HG03432 (cell line): ENCODE measurements around the gene MFN2.
A peak's percentile ranks its signal among the peaks of the same experiment; 100 is the strongest.

ENCODE experiments used
- ATAC-seq: cut with Tn5 transposase; IDR thresholded peaks from one replicate; pipeline ENCODE4 v1.9.1; 2021; ENCODE audit warnings: mild to moderate bottlenecking, moderate library complexity; ENCODE audit not compliant: unreplicated experiment

Gene MFN2

DNA sequence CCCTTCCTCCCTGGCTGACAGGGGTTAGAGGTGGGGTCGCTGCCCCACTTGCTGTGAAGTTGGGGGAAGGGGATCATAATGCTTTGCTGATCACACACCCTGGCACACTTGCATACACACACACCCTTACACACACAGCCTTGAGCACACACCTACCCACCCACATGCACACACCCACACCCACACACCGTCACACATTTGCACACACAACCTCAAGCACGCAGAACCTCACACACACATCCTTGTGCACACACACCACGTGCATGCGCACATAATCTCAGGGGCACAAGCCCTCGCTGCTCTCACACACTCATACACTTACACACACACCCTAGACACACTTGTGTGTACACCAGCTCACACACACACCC lies 66.5 kb downstream of the MFN2 start:
- ATAC-seq: no peak

GRCh38 chr1:12047120-12047876 lies 67.1 kb downstream of the MFN2 start:
- peak; percentile 49 for ATAC-seq

- ATAC-seq: no peak
Observed at GRCh38 chr1:12048372-12048771, 68.1 kb downstream of the MFN2 start.

- ATAC-seq: no peak
Observed at GRCh38 chr1:12049616-12050015, 69.4 kb downstream of the MFN2 start.

- no peak for ATAC-seq
Observed at GRCh38 chr1:12051361-12051760, 71.1 kb downstream of the MFN2 start.

DNA sequence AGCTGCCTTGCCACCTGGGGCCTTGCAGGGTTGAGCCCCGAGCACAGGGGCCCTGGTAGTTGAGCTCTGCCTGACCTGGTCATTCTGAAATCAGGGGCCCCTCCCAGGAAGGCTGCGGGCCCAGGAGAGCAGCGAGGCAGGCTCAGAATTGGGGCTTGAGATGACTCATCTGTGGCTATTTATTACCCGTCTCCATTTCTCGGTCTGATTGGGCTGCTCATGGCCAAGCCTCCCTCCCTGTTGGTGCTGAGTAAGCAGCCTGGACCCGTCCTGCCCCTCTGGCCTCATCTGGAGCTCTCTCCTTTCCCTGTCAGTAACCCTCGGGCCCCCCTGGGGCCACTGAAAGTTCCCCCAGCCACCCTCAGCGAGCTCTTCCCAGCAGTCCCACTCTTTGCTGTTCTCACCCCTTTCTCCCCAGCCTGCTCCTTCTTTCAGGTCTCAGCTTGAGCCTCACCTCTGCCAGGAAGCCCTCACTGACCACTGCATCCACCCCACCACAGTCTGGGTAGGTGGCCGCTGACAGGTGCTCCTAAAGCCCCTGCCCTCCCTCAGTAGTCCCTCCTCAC lies 71.8 kb downstream of the MFN2 start:
- ATAC-seq: peak; percentile 62

DNA sequence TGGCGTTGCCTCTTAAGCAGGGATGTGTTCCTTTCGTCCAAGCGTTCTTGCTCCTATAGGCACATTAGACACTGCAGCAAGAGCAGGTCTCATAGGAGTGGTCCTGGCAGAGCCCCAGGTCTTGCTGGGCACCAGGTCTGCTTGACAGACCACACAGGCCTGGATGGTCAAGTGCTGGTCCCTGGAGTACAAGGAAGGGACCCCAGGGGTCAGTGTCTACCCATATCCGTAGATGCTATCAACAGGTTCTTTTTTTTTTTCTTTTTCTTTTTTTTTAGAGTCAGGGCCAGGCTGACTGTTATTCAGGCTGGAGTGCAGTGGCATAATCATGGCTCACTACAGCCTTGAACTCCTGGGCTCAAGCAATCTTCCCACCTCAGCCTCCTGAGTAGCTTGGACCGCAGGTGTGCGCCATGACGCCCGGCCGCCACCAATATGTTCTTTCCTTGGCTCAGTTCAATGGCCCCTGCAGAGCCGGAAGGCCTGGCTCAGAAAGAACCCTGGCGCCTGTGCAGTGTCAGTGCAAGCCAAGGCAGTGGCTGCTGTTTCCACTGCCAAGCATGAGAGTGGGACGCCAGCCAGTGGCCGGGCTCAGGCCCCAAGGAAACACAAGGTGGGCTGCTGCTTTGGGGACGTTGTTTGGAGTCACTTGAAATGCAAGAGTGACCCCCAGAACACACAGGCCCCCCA lies 72.9 kb downstream of the MFN2 start:
- no peak for ATAC-seq

- ATAC-seq: no peak
Observed at GRCh38 chr1:12053752-12054548, 73.7 kb downstream of the MFN2 start.

GRCh38 chr1:12055259-12055658 lies 75.0 kb downstream of the MFN2 start:
- no peak for ATAC-seq

DNA sequence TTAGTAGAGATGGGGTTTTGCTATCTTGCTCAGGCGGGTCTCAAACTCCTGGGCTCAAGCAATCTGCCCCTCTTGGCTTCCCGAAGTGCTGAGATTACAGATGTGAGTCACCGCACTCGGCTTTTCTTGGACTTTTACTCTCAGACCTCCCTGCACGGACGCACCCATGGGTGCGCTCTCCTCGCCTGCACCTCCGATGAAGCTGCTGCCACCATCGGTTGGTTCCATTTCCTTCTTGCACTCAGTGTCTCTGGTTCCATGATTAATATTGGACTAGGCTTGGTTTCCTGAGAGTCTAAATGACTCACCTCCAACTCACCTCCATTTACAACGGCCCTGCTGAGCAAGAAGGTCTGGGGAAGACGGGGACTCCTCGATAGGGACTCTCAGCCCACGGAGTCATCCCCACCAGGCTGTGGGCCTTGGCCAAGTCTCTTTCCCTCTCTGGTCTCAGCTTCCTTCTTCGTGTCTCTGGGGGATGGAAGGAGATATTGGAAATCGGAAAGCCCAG lies 76.1 kb downstream of the MFN2 start:
- ATAC-seq: no peak

DNA sequence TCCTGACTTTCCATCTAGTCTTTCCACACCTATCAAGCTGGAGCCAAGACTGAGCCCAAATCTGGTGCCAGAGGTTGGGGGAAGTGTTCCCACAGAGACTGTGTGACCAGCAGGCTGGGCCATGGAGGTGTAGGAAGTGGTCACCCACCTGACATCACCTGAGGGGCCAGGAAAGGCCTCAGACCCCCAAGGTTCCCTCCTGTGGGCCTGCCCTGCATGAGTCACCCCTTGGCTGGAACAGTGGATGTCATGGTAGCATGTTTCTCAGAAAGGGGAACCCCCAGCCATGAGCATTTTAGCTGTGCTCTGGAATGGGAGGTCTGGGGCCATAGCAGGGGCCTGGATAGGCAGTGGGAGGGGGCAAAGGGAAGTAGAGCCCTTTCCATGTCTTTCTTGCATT lies 77.1 kb downstream of the MFN2 start:
- no peak for ATAC-seq

DNA sequence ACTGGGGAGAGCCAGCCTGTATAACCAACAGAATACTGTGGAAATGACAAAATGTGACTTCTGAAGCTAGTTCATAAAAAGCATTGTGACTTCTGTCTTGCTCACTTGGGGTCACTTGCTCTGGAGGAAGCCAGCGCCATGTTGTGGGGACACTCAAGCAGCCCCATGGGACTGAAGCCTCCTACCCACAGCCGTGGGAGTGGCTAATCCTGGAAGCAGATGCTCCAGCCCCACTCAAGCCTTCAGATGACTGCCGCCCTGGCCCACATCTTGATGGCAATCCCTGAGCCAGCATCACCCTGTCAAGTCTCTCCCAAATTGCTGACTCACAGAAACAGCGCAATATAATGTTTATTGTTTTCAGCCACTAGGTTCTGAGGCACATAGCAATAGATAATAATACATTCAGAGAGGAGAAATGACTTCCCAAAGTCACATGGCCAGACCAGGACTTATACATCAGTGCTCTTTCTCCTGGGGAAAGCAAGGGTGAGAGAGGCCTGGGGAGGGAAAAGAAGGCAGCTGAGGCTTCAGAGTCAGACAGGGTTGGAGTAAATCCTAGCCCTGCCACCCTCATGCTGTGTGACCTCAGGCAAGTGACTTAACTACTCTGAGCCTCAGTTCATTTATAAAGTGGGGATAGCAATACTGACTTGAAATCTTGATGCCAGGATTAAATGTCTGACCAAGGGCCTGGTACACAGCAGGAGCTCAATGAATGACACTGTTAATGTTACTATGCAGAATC lies 77.9 kb downstream of the MFN2 start:
- ATAC-seq: no peak

- ATAC-seq: no peak
Observed at GRCh38 chr1:12059226-12059625, 79.0 kb downstream of the MFN2 start.

GRCh38 chr1:12059722-12060464 lies 79.6 kb downstream of the MFN2 start:
- peak; percentile 43 for ATAC-seq

DNA sequence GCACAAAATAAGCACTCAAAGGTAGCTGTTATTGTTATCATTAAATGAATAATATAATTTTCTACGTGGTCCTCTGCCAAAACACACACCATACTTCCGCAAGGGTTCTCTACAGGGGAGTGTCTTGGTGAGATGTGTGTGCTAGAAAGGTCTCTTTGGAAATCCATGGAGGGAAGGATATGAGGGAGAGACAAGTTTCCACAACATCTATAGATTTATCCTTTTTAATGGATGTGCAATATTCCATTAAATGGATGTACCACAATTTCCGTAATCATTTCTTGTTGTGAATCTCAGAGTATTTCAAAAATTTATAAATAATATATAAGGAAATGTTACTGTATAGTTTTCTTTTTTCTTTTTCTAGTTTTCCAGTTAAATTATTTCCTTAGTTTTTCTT lies 80.3 kb downstream of the MFN2 start:
- no peak for ATAC-seq
